HepG2 (cell line): ENCODE measurements around the gene NDRG2. TPM values are rescaled to one million over a fixed set of nuclear protein-coding genes. Genes with fewer than 3 reads are reported as not detected.

ENCODE experiments used
- CBX5 ChIP-seq: sonication (generic); formaldehyde crosslinking; IDR thresholded peaks from 2 replicates; pipeline ENCODE4 v1.4.0; 2020; ENCODE audit warnings: missing genetic modification reagents, borderline replicate concordance
- CHD2 ChIP-seq: IDR thresholded peaks from 2 replicates; pipeline ENCODE4 v1.6.1; 2011; ENCODE audit warnings: low read depth, low read length, improper control_type of control experiment
- HMG20B ChIP-seq: conservative IDR thresholded peaks from 2 replicates; pipeline ENCODE4 v1.6.1; 2016; ENCODE audit warnings: missing genetic modification reagents, missing compliant biosample characterization
- IRF2 ChIP-seq: IDR thresholded peaks from 2 replicates; pipeline ENCODE4 v1.6.1; 2018; ENCODE audit warnings: missing genetic modification reagents, missing compliant biosample characterization
- KMT2B ChIP-seq: IDR thresholded peaks from 2 replicates; pipeline ENCODE4 v1.6.1; 2016; ENCODE audit warnings: missing genetic modification reagents, missing compliant biosample characterization
- MIER3 ChIP-seq: IDR thresholded peaks from 2 replicates; pipeline ENCODE4 v1.6.1; 2016; ENCODE audit warnings: missing compliant biosample characterization, borderline replicate concordance
- MIXL1 ChIP-seq: IDR thresholded peaks from 2 replicates; pipeline ENCODE4 v1.6.1; 2016
- POLR2A ChIP-seq, 2 experiments: IDR thresholded peaks; 2 replicates each; pipeline ENCODE4 v1.6.1; 2011; ENCODE audit warnings: low read depth in 2 of 2, low read length in 2 of 2, mild to moderate bottlenecking in 1 of 2, moderate library complexity in 1 of 2; ENCODE audit not compliant: insufficient read depth in 1 of 2
- SMAD3 ChIP-seq: sonication (generic); formaldehyde crosslinking; IDR thresholded peaks from 2 replicates; pipeline ENCODE4 v1.4.0; 2020; ENCODE audit warnings: missing genetic modification reagents
- ZMAT3 ChIP-seq: sonication (generic); formaldehyde crosslinking; conservative IDR thresholded peaks from 2 replicates; pipeline ENCODE4 v1.7.0; 2021; ENCODE audit warnings: missing genetic modification reagents
- ZMYM4 ChIP-seq: sonication (generic); formaldehyde crosslinking; IDR thresholded peaks from 2 replicates; pipeline ENCODE4 v1.8.1; 2023; ENCODE audit warnings: mild to moderate bottlenecking, missing genetic modification reagents
- ZNF101 ChIP-seq: sonication (generic); formaldehyde crosslinking; IDR thresholded peaks from 2 replicates; pipeline ENCODE4 v1.4.0; 2020; ENCODE audit warnings: mild to moderate bottlenecking, low read depth, missing genetic modification reagents, borderline replicate concordance
- ZNF17 ChIP-seq: sonication (generic); formaldehyde crosslinking; IDR thresholded peaks from 2 replicates; pipeline ENCODE4 v1.5.0; 2020; ENCODE audit warnings: mild to moderate bottlenecking, missing genetic modification reagents
- ZNF350 ChIP-seq: sonication (generic); formaldehyde crosslinking; IDR thresholded peaks from 2 replicates; pipeline ENCODE4 v1.4.0; 2020; ENCODE audit warnings: mild to moderate bottlenecking, low read depth, missing genetic modification reagents, borderline replicate concordance
- ZNF644 ChIP-seq: IDR thresholded peaks from 2 replicates; pipeline ENCODE4 v1.6.1; 2016; ENCODE audit warnings: low read depth
- ZNF660 ChIP-seq: sonication (generic); formaldehyde crosslinking; IDR thresholded peaks from 2 replicates; pipeline ENCODE4 v1.5.1; 2020; ENCODE audit warnings: mild to moderate bottlenecking, low read depth, missing genetic modification reagents, borderline replicate concordance
- ZNF724P ChIP-seq: sonication (generic); formaldehyde crosslinking; IDR thresholded peaks from 2 replicates; pipeline ENCODE4 v1.8.0; 2022; ENCODE audit warnings: missing genetic modification reagents, borderline replicate concordance
- polyA plus RNA-seq, 8 experiments: library from polyadenylated mRNA; depleted of rRNA in 3 of 8; stranded (reverse) in 7 of 8; unstranded in 1 of 8; fragments of >200 nt; fragmentation: Illumina TruSeq in 4 of 8; extraction: Trizol in 4 of 8; gene quantifications; 2 replicates each; pipeline versions ENCODE4 v1.2.1 to v1.2.3, GENCODE V29; 2011 to 2016; ENCODE audit warnings: low read depth in 4 of 8, missing spikeins in 1 of 8, mixed read lengths in 1 of 8; ENCODE audit not compliant: insufficient read depth in 1 of 8
- total RNA-seq, 5 experiments: library from RNA; depleted of rRNA; stranded (reverse); fragments of >200 nt; fragmentation: Illumina TruSeq; extraction: Trizol; gene quantifications; 2 replicates each; pipeline ENCODE4 v1.2.3, GENCODE V29; 2016; ENCODE audit warnings: low read depth in 1 of 5
- TF ChIP-seq, protein P1 (sequence below): sonication (generic); formaldehyde crosslinking; IDR thresholded peaks from 2 replicates; pipeline ENCODE4 v1.8.1; 2023; ENCODE audit warnings: mild to moderate bottlenecking, missing genetic modification reagents
- TF ChIP-seq, protein P2 (sequence below): sonication (generic); formaldehyde crosslinking; IDR thresholded peaks from one replicate; pipeline ENCODE4 v1.5.1; 2020; ENCODE audit warnings: mild to moderate bottlenecking, missing genetic modification reagents; ENCODE audit errors: not compliant biosample characterization
- TF ChIP-seq, protein P3 (sequence below): IDR thresholded peaks from 2 replicates; pipeline ENCODE4 v1.6.1; 2016; ENCODE audit warnings: mild to moderate bottlenecking

The NDRG2 gene
- total and polyA plus RNA-seq, 2 of the 13 experiments (the other 11 are each of a cell fraction or from before 2014, with no cell fraction given): 27.2 to 189 TPM

DNA sequence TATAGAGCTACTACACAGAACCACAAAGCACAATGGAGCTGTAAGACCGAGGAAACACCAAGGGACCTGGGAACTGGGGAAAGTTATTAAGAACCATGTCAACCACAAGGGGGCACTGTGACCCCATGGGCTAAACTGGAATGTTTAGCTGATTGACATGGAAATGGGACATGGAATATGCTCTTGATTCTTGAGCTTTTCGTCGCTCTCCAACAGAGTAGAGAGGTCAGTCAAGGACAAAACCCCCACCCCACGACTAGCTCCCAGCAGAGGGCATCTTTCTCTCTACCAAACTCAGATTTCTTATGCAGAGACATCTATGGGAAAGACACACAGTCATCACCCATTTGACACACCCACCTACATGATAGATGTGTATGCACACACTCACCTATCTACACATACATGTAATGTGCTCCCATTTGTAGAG lies 10.1 kb downstream of the NDRG2 start (continued):
- TF ChIP-seq, protein P1, sequence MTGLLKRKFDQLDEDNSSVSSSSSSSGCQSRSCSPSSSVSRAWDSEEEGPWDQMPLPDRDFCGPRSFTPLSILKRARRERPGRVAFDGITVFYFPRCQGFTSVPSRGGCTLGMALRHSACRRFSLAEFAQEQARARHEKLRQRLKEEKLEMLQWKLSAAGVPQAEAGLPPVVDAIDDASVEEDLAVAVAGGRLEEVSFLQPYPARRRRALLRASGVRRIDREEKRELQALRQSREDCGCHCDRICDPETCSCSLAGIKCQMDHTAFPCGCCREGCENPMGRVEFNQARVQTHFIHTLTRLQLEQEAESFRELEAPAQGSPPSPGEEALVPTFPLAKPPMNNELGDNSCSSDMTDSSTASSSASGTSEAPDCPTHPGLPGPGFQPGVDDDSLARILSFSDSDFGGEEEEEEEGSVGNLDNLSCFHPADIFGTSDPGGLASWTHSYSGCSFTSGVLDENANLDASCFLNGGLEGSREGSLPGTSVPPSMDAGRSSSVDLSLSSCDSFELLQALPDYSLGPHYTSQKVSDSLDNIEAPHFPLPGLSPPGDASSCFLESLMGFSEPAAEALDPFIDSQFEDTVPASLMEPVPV (CRISPR knock-in tag): no peak
- TF ChIP-seq, protein P2, sequence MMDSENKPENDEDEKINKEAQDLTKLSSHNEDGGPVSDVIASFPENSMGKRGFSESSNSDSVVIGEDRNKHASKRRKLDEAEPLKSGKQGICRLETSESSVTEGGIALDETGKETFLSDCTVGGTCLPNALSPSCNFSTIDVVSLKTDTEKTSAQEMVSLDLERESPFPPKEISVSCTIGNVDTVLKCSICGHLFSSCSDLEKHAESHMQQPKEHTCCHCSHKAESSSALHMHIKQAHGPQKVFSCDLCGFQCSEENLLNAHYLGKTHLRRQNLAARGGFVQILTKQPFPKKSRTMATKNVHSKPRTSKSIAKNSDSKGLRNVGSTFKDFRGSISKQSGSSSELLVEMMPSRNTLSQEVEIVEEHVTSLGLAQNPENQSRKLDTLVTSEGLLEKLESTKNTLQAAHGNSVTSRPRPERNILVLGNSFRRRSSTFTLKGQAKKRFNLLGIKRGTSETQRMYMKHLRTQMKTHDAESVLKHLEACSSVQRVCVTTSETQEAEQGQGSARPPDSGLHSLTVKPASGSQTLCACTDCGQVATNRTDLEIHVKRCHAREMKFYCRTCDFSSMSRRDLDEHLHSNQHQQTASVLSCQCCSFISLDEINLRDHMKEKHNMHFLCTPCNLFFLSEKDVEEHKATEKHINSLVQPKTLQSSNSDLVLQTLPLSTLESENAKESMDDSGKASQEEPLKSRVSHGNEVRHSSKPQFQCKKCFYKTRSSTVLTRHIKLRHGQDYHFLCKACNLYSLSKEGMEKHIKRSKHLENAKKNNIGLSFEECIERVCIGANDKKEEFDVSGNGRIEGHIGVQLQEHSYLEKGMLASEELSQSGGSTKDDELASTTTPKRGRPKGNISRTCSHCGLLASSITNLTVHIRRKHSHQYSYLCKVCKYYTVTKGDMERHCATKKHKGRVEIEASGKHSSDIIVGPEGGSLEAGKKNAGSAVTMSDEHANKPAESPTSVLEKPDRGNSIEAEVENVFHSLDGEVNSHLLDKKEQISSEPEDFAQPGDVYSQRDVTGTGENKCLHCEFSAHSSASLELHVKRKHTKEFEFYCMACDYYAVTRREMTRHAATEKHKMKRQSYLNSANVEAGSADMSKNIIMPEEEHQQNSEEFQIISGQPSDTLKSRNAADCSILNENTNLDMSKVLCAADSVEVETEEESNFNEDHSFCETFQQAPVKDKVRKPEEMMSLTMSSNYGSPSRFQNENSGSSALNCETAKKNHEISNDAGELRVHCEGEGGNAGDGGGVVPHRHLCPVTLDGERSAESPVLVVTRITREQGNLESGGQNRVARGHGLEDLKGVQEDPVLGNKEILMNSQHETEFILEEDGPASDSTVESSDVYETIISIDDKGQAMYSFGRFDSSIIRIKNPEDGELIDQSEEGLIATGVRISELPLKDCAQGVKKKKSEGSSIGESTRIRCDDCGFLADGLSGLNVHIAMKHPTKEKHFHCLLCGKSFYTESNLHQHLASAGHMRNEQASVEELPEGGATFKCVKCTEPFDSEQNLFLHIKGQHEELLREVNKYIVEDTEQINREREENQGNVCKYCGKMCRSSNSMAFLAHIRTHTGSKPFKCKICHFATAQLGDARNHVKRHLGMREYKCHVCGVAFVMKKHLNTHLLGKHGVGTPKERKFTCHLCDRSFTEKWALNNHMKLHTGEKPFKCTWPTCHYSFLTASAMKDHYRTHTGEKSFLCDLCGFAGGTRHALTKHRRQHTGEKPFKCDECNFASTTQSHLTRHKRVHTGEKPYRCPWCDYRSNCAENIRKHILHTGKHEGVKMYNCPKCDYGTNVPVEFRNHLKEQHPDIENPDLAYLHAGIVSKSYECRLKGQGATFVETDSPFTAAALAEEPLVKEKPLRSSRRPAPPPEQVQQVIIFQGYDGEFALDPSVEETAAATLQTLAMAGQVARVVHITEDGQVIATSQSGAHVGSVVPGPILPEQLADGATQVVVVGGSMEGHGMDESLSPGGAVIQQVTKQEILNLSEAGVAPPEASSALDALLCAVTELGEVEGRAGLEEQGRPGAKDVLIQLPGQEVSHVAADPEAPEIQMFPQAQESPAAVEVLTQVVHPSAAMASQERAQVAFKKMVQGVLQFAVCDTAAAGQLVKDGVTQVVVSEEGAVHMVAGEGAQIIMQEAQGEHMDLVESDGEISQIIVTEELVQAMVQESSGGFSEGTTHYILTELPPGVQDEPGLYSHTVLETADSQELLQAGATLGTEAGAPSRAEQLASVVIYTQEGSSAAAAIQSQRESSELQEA (CRISPR knock-in tag): no peak
- TF ChIP-seq HMG20B (CRISPR knock-in tag) (0 out of 2 replicates have a peak, but pooled peaks have one; percentile 44), KMT2B (CRISPR knock-in tag) (no peak), ZNF644 (CRISPR knock-in tag) (0 out of 2 replicates have a peak, but pooled peaks have one; percentile 38), ZNF350 (no peak), CBX5 (CRISPR knock-in tag) (peak; percentile 23; the same call in 1 of the 2 replicates), ZNF724P (CRISPR knock-in tag) (0 out of 2 replicates have a peak, but pooled peaks have one; percentile 63), ZMYM4 (CRISPR knock-in tag) (peak; percentile 69; the same call in 1 of the 2 replicates), SMAD3 (CRISPR knock-in tag) (peak; percentile 55; the same call in 1 of the 2 replicates), CHD2 (no peak), ZNF660 (CRISPR knock-in tag) (no peak), MIXL1 (peak; percentile 93), ZNF101 (CRISPR knock-in tag) (no peak), ZNF17 (CRISPR knock-in tag) (no peak), MIER3 (CRISPR knock-in tag) (peak; percentile 57; the same call in 1 of the 2 replicates), ZMAT3 (CRISPR knock-in tag) (peak; percentile 62; the same call in 1 of the 2 replicates), IRF2 (CRISPR knock-in tag) (peak; percentile 92), POLR2A (IDR thresholded peaks at IDR 0.05; ENCODE audit: insufficient read depth in 1 of 2, low read depth in 2 of 2, low read length in 2 of 2) (0 out of 4 replicates have a peak, but pooled peaks of 1 of the 2 experiments have one; percentile 23)
- TF ChIP-seq, protein P3, sequence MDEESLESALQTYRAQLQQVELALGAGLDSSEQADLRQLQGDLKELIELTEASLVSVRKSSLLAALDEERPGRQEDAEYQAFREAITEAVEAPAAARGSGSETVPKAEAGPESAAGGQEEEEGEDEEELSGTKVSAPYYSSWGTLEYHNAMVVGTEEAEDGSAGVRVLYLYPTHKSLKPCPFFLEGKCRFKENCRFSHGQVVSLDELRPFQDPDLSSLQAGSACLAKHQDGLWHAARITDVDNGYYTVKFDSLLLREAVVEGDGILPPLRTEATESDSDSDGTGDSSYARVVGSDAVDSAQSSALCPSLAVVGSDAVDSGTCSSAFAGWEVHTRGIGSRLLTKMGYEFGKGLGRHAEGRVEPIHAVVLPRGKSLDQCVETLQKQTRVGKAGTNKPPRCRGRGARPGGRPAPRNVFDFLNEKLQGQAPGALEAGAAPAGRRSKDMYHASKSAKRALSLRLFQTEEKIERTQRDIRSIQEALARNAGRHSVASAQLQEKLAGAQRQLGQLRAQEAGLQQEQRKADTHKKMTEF (CRISPR knock-in tag): no peak
